ENCODE measurements around the gene ANKRD53.

ANKRD53 gene

DNA sequence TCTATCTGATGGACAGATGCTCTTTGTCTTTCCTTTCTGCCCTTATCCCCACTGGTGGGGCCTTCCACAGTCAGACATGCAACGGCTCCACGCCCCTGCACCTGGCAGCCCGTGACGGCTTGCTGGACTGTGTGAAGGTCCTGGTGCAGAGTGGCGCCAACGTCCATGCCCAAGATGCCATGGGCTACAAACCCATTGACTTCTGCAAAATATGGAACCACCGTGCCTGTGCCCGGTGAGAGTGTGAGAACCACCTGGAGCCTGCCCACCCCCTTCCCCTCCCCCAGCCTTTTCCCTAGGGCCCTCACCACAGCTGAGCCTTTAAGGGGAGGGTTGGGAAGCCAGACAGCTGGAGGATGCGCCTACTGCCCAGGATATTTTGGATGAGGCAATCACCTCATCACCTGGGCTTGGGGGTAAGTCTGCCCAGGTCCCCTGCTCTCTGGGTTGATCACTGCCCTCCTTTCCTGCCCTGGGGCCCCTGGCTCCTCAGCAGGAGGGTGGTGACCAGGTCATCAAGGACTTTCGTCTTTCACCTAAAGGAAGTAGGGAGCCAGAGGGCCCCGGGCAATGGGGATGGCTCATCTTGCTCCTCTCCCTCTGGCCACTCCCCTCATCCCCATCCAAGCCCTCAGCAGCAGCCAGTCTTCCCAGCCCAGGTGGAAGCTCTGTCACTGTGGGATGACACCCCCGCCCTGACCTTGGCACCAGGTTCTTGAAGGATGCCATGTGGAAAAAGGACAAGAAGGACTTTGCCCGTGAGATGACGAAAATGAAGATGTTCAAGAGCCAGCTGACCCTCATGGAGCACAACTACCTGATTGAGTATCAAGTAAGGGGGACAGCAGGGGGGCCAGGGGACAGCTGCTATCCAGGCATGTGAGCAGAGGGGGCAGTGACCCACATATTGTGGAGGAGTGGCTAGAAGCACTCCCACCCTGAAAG is 3.7 kb downstream of the ANKRD53 start:
- ATAC-seq (ENCODE audit: low read depth) (no peak), DNase-seq (ENCODE audit: low spot score) (no peak)

DNA sequence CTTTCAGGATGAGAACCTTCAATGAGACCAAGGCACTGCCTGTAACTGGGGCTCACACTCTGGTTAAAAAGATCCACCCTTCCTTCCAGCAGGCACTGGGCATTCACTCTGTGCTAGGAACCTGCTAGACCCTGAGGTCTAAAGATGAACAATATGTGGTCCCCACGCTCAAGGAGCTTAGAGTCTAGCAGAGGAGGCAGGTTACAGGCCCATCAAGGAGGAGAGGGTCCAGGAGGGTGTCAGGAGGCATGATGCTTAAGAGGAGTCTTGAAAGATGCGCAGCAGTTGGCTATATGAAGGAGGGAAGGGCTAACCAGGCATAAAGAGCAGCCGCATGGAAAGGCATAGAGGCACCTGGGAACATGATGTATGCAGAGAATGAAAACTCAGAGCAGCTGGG is 4.5 kb downstream of the ANKRD53 start:
- no peaks in the 10 kb centered on the region for H3K9me3 ChIP-seq (ENCODE audit: severe bottlenecking)
- H3K4me1 ChIP-seq (ENCODE audit: insufficient read depth, poor library complexity, severe bottlenecking), result peaks cover 5% of the 10 kb centered on the region
- H3K27me3 ChIP-seq (ENCODE audit: insufficient read depth, poor library complexity, severe bottlenecking), result no peaks in the 10 kb centered on the region
- peaks cover 11% of the 10 kb centered on the region; the same call in 1 of the 2 replicates for H3K36me3 ChIP-seq (ENCODE audit: low read depth)
- TF ChIP-seq, protein P1, sequence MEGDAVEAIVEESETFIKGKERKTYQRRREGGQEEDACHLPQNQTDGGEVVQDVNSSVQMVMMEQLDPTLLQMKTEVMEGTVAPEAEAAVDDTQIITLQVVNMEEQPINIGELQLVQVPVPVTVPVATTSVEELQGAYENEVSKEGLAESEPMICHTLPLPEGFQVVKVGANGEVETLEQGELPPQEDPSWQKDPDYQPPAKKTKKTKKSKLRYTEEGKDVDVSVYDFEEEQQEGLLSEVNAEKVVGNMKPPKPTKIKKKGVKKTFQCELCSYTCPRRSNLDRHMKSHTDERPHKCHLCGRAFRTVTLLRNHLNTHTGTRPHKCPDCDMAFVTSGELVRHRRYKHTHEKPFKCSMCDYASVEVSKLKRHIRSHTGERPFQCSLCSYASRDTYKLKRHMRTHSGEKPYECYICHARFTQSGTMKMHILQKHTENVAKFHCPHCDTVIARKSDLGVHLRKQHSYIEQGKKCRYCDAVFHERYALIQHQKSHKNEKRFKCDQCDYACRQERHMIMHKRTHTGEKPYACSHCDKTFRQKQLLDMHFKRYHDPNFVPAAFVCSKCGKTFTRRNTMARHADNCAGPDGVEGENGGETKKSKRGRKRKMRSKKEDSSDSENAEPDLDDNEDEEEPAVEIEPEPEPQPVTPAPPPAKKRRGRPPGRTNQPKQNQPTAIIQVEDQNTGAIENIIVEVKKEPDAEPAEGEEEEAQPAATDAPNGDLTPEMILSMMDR (IDR thresholded peaks at IDR 0.05; ENCODE audit: poor library complexity, severe bottlenecking), result no peak
- DNase-seq (ENCODE audit: low spot score) (no peak), ATAC-seq (ENCODE audit: low read depth) (no peak)
- no peak overlapping the region for H3K27ac ChIP-seq (ENCODE audit: poor library complexity, severe bottlenecking)
- no peak overlapping the region for H3K4me3 ChIP-seq (ENCODE audit: severe bottlenecking)

More for the DNA sequence above, 3.7 kb downstream of the ANKRD53 start:
- H3K4me3 ChIP-seq (ENCODE audit: severe bottlenecking), result no peak overlapping the region
- no peaks in the 10 kb centered on the region for H3K27me3 ChIP-seq (ENCODE audit: insufficient read depth, poor library complexity, severe bottlenecking)
- H3K27ac ChIP-seq (ENCODE audit: poor library complexity, severe bottlenecking), result no peak overlapping the region
- peaks cover 8% of the 10 kb centered on the region; the same call in 1 of the 2 replicates for H3K36me3 ChIP-seq (ENCODE audit: low read depth)
- peaks cover 10% of the 10 kb centered on the region for H3K4me1 ChIP-seq (ENCODE audit: insufficient read depth, poor library complexity, severe bottlenecking)
- no peaks in the 10 kb centered on the region for H3K9me3 ChIP-seq (ENCODE audit: severe bottlenecking)
- TF ChIP-seq, protein P1 (IDR thresholded peaks at IDR 0.05; ENCODE audit: poor library complexity, severe bottlenecking), result no peak

DNA sequence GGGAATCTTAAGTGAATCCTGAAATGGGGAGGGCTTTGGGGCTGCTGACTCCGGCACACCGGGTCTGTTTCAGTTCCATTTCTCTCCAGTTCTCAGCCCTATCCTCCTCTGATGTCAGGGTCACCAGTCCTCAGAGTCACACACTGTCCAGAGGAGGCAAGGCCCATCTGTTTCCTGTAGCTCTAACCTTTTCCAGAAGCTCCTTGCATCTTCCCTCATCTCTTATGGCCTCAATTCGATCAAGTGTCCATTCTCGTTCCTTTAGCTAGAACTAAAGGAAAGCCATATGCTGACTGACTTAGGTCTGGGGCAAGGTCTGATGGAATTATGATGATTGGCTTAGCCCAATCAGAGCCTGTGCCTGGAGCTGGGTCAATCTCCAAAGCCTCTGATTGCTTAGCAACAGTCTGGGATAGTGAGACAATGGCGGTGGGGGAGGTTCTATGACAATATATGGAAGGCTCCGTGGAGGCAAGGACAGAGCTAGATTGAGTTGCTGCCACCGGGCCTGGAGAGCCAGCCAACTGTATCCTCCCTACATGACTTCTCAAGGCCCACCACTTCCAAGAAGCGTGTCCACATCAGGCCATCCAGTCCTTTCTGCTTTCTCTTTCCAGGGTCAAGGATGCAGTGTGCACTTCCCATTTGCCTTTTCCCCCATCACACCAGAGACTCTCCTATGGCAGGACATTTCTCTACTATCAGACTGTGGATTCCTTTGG is 5.2 kb downstream of the ANKRD53 start:
- no peak for ATAC-seq (ENCODE audit: low read depth)
- no peak overlapping the region for H3K4me3 ChIP-seq (ENCODE audit: severe bottlenecking)
- H3K4me1 ChIP-seq (ENCODE audit: insufficient read depth, poor library complexity, severe bottlenecking), result no peaks in the 10 kb centered on the region
- H3K9me3 ChIP-seq (ENCODE audit: severe bottlenecking), result no peaks in the 10 kb centered on the region
- H3K36me3 ChIP-seq (ENCODE audit: low read depth), result peaks cover 18% of the 10 kb centered on the region
- no peaks in the 10 kb centered on the region for H3K27me3 ChIP-seq (ENCODE audit: insufficient read depth, poor library complexity, severe bottlenecking)
- DNase-seq (ENCODE audit: low spot score), result no peak
- TF ChIP-seq, protein P1 (IDR thresholded peaks at IDR 0.05; ENCODE audit: poor library complexity, severe bottlenecking), result no peak
- no peak overlapping the region for H3K27ac ChIP-seq (ENCODE audit: poor library complexity, severe bottlenecking)

DNA sequence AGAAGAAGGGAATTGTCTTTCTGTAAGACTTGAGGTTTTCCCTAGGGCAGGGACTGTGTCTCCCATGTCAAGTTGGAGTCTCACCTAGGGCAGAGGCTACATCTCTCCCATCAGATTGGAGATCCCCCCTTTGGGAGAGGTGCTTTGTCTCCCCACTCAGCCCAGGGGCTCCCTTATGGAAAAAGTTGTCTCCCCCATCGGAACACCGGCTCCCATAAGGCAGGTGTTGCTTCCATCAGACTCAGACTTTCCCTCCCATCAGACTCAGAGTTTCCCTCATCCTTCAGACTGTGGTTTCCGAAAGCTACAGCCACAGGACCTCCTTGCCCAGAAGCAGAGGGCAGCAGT is 5.8 kb downstream of the ANKRD53 start:
- Histone ChIP-seq H3K9me3 (ENCODE audit: severe bottlenecking) (no peaks in the 10 kb centered on the region), H3K36me3 (ENCODE audit: low read depth) (peaks cover 19% of the 10 kb centered on the region), H3K4me3 (ENCODE audit: severe bottlenecking) (no peak overlapping the region), H3K27me3 (ENCODE audit: insufficient read depth, poor library complexity, severe bottlenecking) (no peaks in the 10 kb centered on the region), H3K4me1 (ENCODE audit: insufficient read depth, poor library complexity, severe bottlenecking) (no peaks in the 10 kb centered on the region), H3K27ac (ENCODE audit: poor library complexity, severe bottlenecking) (no peak overlapping the region)
- DNase-seq (ENCODE audit: low spot score), result no peak
- ATAC-seq (ENCODE audit: low read depth), result no peak
- TF ChIP-seq, protein P1 (IDR thresholded peaks at IDR 0.05; ENCODE audit: poor library complexity, severe bottlenecking), result no peak
